ENCODE results near the gene ATP8B3.

The ATP8B3 gene

DNA sequence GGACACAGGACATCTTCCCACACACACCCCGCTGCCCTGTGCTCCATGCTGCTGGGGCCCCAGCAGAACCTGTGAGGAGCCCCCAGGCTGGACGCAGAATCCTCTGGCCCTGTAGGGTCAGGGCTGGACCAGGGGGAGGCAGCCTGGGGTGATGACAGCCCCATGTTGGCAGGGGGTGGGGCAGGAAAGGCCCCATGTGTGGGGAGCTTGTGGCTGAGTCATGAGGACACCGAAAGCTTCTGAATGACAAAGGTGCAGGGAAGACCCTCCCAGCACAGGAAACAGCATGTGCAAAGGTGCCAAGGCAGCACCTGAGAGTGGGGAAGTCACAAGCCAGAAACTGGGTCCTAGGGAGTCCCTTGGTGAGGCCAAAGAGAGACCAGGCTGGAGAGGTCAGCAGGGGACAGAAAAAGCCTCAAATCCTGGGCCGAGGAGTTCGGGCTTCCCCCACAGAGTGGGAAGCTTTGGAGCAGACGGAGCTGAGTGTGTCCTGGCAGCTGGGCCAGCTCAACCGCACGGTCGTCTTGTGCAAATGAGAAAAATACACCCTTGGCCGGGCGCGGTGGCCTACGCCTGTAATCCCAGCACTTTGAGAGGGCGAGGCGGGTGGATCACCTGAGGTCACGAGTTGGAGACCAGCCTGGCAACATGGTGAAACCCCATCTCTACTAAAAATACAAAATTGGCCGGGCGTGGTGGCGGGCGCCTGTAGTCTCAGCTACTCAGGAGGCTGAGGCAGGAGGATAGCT is 17.5 kb downstream of the ATP8B3 start:
- no peak for DNase-seq

- DNase-seq, result no peak
Measured at GRCh38 chr19:1791879-1792278, 20.2 kb downstream of the ATP8B3 start.

- DNase-seq, result no peak
Measured at GRCh38 chr19:1790054-1790792, 21.9 kb downstream of the ATP8B3 start.

- DNase-seq, result no peak
Measured at GRCh38 chr19:1789261-1790041, 22.6 kb downstream of the ATP8B3 start.

- no peak for DNase-seq
Measured at GRCh38 chr19:1787116-1787515, 25.0 kb downstream of the ATP8B3 start.

DNA sequence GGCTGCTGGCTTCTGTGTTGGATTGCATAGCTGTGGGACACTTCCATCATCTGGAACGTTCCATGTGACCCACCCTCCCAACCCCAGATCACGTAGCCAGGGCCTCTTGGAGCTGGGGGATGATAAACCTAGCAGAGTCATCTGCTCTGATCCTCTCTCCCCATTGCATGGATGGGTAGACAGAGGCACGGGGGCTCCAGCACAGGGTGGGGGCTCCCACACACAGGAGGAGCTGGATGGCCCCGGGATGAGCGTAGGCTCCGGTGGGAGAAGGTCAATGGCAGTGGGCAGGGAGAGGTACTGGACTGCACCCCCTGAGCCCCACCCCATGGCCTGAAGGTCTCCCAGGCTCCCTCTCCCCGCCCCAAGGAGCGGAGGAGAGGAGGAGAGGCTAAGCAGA is 25.4 kb downstream of the ATP8B3 start:
- no peak for DNase-seq

DNA sequence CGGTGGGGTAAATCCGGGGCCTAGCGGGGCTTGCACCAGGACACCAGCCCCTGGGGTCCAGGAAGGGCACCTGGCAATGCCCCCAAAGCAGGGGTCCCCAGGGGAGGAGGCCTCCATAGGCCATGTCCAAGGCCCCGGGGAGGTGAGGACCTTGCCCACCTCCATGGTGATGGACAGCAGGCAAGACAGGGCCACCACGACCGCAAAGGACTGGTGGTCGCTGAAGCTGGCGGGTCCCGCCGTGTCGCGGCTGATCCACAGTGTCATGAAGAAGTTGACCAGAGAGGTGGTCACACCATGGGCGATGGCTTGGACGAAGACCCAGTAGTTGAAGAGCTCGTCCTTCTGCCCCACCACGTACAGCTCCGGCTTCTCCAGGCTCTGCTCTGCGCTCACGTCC is 26.8 kb downstream of the ATP8B3 start:
- no peak for DNase-seq

- DNase-seq, result no peak
Measured at GRCh38 chr19:1783874-1784273, 28.2 kb downstream of the ATP8B3 start.

GRCh38 chr19:1783354-1783753 is 28.7 kb downstream of the ATP8B3 start:
- DNase-seq, result no peak

- DNase-seq, result no peak
Measured at GRCh38 chr19:1782521-1782920, 29.6 kb downstream of the ATP8B3 start.

- DNase-seq, result no peak
Measured at GRCh38 chr19:1780272-1780958, 31.7 kb downstream of the ATP8B3 start.

GRCh38 chr19:1779574-1779973 is 32.5 kb downstream of the ATP8B3 start:
- no peak for DNase-seq

- no peak for DNase-seq
Measured at GRCh38 chr19:1777149-1777548, 34.9 kb downstream of the ATP8B3 start.

GRCh38 chr19:1776606-1777147 is 35.4 kb downstream of the ATP8B3 start:
- DNase-seq, result no peak

DNA sequence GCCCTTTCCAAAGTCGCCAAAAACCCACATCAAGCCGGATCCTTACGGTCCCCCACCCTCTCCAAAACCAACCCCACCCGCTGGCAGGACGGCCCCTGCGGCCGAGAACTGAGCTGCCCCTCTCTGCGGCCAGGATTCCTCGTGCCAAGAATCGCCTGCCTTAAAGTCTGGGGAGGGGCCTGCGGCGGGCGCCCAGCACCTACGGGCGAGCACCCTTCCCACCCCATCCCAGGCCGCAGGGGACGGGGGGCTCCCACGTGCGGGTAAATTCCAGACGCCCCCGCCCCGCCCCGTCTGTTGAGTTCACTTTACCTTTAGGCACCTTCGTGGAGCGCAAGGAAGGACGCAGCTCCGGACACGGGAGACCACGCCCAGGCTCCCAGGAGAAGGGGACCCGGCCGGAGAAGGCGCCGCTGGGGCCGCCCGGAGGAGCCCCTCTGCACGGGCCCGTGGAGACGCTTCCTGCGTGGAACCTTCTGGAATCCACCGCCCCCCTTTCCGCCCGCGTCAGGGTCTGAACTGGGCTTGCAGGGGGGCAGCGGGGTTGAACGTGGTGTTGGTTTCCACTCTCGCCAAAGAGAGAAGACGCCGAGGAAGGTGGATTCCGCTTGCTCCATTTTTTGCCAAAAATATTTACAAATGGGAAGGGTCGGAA is 36.0 kb downstream of the ATP8B3 start:
- no peak for DNase-seq

- no peak for DNase-seq
Measured at GRCh38 chr19:1774989-1775772, 36.9 kb downstream of the ATP8B3 start.

GRCh38 chr19:1773184-1773583 is 38.9 kb downstream of the ATP8B3 start:
- no peak for DNase-seq

DNA sequence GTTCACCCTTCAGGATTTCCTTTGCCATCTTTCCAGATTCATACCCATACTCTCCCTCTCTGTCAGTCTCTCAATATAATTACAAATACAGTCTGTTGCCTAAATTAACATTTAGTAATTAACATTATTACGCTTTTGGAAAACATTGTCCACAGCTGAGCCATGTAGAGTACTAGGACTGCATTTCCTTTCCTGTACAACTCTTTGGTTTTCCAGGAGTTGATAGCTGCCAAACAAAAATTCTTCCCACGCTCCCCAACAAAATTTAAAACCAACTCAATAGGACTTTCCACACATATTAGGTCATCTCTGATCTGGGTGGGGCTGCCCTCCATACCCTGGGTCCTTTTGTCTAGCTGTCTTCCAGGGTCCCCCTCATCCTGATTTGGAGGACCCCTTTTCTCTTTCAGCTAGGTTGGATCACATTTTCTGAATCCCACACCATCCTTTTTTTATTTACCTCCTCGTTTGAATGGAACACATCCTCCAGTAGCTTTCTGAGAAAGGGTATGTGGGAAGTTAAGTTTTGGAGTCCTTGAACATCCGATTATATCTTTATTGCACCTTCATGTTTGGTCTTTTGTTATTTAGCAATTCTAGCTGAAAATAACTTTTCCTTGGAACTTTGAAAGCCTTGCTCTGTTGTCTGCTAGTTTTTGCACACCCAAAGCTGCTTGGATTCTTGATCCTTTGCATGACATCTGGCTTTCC is 41.1 kb downstream of the ATP8B3 start:
- no peak for DNase-seq

DNA sequence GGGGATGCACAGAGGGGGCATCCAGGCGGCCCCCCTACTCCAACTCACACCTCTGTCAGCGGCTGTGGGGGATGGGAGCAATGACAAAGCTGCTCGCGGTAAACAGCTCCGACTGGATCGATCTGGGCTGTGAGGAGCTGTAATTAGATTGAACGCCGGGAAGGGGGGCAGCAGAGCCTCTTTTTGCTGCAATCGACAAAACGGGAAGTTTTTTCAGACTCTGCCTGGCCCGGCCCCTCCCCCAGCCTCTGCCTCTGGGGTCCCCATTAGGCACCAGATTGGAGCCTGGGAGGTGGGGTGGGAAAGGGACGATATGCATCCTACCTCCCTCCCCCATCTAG is 42.5 kb downstream of the ATP8B3 start:
- no peak for DNase-seq

GRCh38 chr19:1768918-1769644 is 43.0 kb downstream of the ATP8B3 start:
- DNase-seq, result no peak
